PC-9 (cell line): ENCODE data around the gene TMEM237. TPM values are rescaled to one million over a fixed set of nuclear protein-coding genes. Genes with fewer than 3 reads are reported as not detected.

Experiments used
- BruUV-seq: library from RNA; stranded (reverse); fragments of 400-500 nt; replicated peaks from 2 replicates; lab custom pipeline; 2021; lab: Mats Ljungman, UMichigan
- CTCF ChIA-PET: fragments of 300-600 bp; sonication (Branson Sonifier 250); formaldehyde crosslinking; loops from one replicate; lab custom pipeline; 2022; ENCODE audit warnings: antibody characterized with exemption; lab: Charles Lee
- POLR2A ChIA-PET: fragments of 300-600 bp; sonication (Branson Sonifier 250); formaldehyde crosslinking; loops from one replicate; lab custom pipeline; 2022; ENCODE audit warnings: antibody characterized with exemption; ENCODE audit not compliant: unreplicated experiment; lab: Charles Lee
- DNase-seq, 2 experiments: peaks; one replicate each; pipeline versions ENCODE4 v3.0.0 to v3.0.0-alpha.2; 2015 to 2022; ENCODE audit warnings: mixed read lengths in 1 of 2
- H2AFZ ChIP-seq: fragments of 200-600 bp; sonication (generic); 2 replicates; pipeline ENCODE4 v1.8.1; 2017; ENCODE audit warnings: antibody characterized with exemption
- H3F3A ChIP-seq: fragments of 200-600 bp; sonication (generic); 2 replicates; pipeline ENCODE4 v1.8.1; 2017; ENCODE audit warnings: antibody characterized with exemption, mild to moderate bottlenecking, low read depth; ENCODE audit not compliant: insufficient read depth
- H3K27ac ChIP-seq: fragments of 200-600 bp; sonication (generic); 2 replicates; pipeline ENCODE4 v1.6.1; 2016; ENCODE audit warnings: mixed run types
- H3K27me3 ChIP-seq: fragments of 200-600 bp; sonication (generic); 2 replicates; pipeline ENCODE4 v1.6.1; 2016; ENCODE audit warnings: low read depth, mixed run types; ENCODE audit not compliant: insufficient read depth
- H3K36me3 ChIP-seq: fragments of 200-600 bp; sonication (generic); 2 replicates; pipeline ENCODE4 v1.6.1; 2016; ENCODE audit warnings: low read depth, mixed run types
- H3K4me1 ChIP-seq: fragments of 200-600 bp; sonication (generic); replicated peaks from 2 replicates; pipeline ENCODE4 v1.6.1; 2016; ENCODE audit warnings: mixed run types; ENCODE audit not compliant: insufficient read depth
- H3K4me2 ChIP-seq: fragments of 200-600 bp; sonication (generic); 2 replicates; pipeline ENCODE4 v1.6.1; 2017; ENCODE audit warnings: mixed run types
- H3K4me3 ChIP-seq: fragments of 200-600 bp; sonication (generic); 2 replicates; pipeline ENCODE4 v1.6.1; 2016; ENCODE audit warnings: mixed run types
- H3K79me2 ChIP-seq: fragments of 200-600 bp; sonication (generic); 2 replicates; pipeline ENCODE4 v1.6.1; 2017; ENCODE audit warnings: low read depth, mixed run types
- H3K9me2 ChIP-seq: fragments of 200-600 bp; sonication (generic); 2 replicates; pipeline ENCODE4 v1.8.1; 2017; ENCODE audit warnings: mild to moderate bottlenecking; ENCODE audit not compliant: insufficient read depth
- H3K9me3 ChIP-seq: fragments of 200-600 bp; sonication (generic); 2 replicates; pipeline ENCODE4 v1.8.1; 2016; ENCODE audit warnings: low read depth; ENCODE audit not compliant: insufficient read depth
- H4K20me1 ChIP-seq: fragments of 200-600 bp; sonication (generic); 2 replicates; pipeline ENCODE4 v1.8.1; 2017; ENCODE audit not compliant: insufficient read depth
- CTCF ChIP-seq: fragments of 200-600 bp; sonication (generic); conservative IDR thresholded peaks from 2 replicates; pipeline ENCODE4 v1.6.1; 2017; ENCODE audit warnings: mixed run types, antibody characterized with exemption, mild to moderate bottlenecking, moderate library complexity
- EZH2 ChIP-seq: fragments of 200-600 bp; sonication (generic); IDR thresholded peaks from 2 replicates; pipeline ENCODE4 v1.8.0; 2017; ENCODE audit warnings: antibody characterized with exemption, low read depth
- intact Hi-C: fragments of 100-400 bp; cut with micrococcal nuclease; formaldehyde crosslinking; loops from one replicate; pipeline ENCODE4 v1.10.0; 2022; ENCODE audit not compliant: unreplicated experiment
- total RNA-seq: library from RNA; stranded (reverse); gene quantifications from 2 replicates; pipeline ENCODE4 v1.2.3, GENCODE V29; 2021

TMEM237 gene
- total RNA-seq, 1 experiment from 2014 or later, result 24.5 TPM

GRCh38 chr2:201572846-201573508, 70.3 kb downstream of the TMEM237 start:
- ChIA-PET CTCF (no interaction called here), POLR2A (no interaction called here)
- H3K27ac ChIP-seq, result no peak overlapping the region
- no peaks in the 10 kb centered on the region for H3K36me3 ChIP-seq
- H3K4me2 ChIP-seq, result no peak overlapping the region
- no TSS peak for BruUV-seq
- H4K20me1 ChIP-seq, result no peaks in the 10 kb centered on the region
- no peaks in the 10 kb centered on the region for H3F3A ChIP-seq
- no peak for DNase-seq
- no peaks in the 10 kb centered on the region for H3K79me2 ChIP-seq
- no peaks in the 10 kb centered on the region for H3K9me3 ChIP-seq
- H3K27me3 ChIP-seq, result no peaks in the 10 kb centered on the region
- no peaks in the 10 kb centered on the region for H3K9me2 ChIP-seq
- H3K4me1 ChIP-seq, result no peaks in the 10 kb centered on the region
- H3K4me3 ChIP-seq, result no peak overlapping the region
- H2AFZ ChIP-seq, result no peak overlapping the region
- intact Hi-C loops, result no loop called here
- no peak for TF ChIP-seq EZH2
- no peak for TF ChIP-seq CTCF

Other genes with a start within 250 kb of the TMEM237 start
- 18.8 and 33.2 TPM in 2 replicates for gene TRAK2, start 192.0 kb downstream of the TMEM237 start, total RNA-seq
- 24.0 and 32.1 TPM in 2 replicates for gene STRADB, start 191.8 kb downstream of the TMEM237 start, total RNA-seq
- gene MPP4, start 55.1 kb upstream of the TMEM237 start, total RNA-seq, result not detected in 2 replicates
- 27.2 and 27.6 TPM in 2 replicates for gene ALS2, start 137.4 kb upstream of the TMEM237 start, total RNA-seq
- gene CDK15, start 163.0 kb upstream of the TMEM237 start, total RNA-seq, result not detected in 2 replicates